Measurements from ENCODE around the gene ZNF213.

The ZNF213 gene

DNA sequence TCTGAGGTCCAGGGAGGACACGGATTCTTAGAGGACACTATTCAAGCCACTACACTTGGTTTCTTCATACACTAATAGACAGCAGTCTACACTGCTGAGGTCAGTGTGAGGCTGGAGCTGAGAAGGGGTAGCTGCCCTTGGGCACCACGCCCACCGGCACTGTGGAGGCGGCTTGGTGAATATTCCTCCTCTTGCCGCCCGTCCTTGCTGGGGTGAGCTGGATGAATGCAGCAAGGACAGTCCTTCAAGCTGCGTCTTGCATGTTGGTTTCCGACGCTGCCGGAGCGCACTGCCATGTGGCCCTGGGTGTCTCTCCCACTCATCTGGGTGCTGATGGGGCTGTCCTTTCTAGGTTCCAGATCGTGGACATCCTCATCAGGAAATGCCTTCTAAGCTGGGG lies 19.8 kb upstream of the ZNF213 start:
- H3K9me3 Mint-ChIP-seq: no peaks in the 10 kb centered on the region
- peaks cover 18% of the 10 kb centered on the region for H3K27me3 Mint-ChIP-seq
- no peak for DNase-seq (ENCODE audit: low spot score in 2 of 2)
- no peak overlapping the region for H3K4me3 Mint-ChIP-seq
- H3K36me3 Mint-ChIP-seq: peaks cover 4% of the 10 kb centered on the region
- H3K4me1 Mint-ChIP-seq: no peaks in the 10 kb centered on the region
- H3K27ac Mint-ChIP-seq: no peak overlapping the region
- ATAC-seq (ENCODE audit: low read depth): no peak

DNA sequence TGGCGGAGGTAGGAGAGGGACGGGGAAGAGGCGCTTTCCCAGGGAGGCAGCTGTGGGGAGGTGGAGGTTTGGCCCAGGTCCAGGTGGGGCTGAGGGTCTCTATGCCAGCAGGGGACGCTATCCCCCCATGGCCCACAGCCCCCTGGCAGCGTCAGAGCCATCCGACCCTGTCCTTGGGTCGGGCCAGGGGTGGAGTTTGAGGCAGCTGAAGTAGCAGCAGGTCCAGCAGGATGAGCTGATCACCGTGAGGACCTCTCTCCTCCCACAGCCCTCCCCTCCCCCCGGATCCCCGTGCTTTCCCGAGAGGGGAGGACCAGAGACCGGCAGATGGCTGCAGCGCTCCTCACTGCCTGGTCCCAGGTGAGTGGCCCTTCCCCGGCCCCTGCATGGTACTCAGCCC lies 19.3 kb upstream of the ZNF213 start:
- no peak overlapping the region for H3K4me3 Mint-ChIP-seq
- peaks cover 4% of the 10 kb centered on the region for H3K36me3 Mint-ChIP-seq
- ATAC-seq (ENCODE audit: low read depth) (no peak), DNase-seq (ENCODE audit: low spot score in 2 of 2) (no peak)
- H3K27me3 Mint-ChIP-seq: peaks cover 17% of the 10 kb centered on the region
- H3K4me1 Mint-ChIP-seq: no peaks in the 10 kb centered on the region
- no peaks in the 10 kb centered on the region for H3K9me3 Mint-ChIP-seq
- H3K27ac Mint-ChIP-seq: no peak overlapping the region

- Mint-ChIP-seq H3K36me3 (peaks cover 4% of the 10 kb centered on the region), H3K9me3 (no peaks in the 10 kb centered on the region), H3K27ac (no peak overlapping the region), H3K27me3 (peaks cover 7% of the 10 kb centered on the region), H3K4me1 (no peaks in the 10 kb centered on the region), H3K4me3 (no peak overlapping the region)
- ATAC-seq (ENCODE audit: low read depth): no peak
- no peak for DNase-seq (ENCODE audit: low spot score in 2 of 2)
These were observed 16.5 kb upstream of the ZNF213 start for GRCh38 chr16:3118204-3118790.

GRCh38 chr16:3118846-3119245 lies 16.0 kb upstream of the ZNF213 start:
- H3K4me1 Mint-ChIP-seq: peaks cover 4% of the 10 kb centered on the region
- H3K27me3 Mint-ChIP-seq: peaks cover 6% of the 10 kb centered on the region
- H3K4me3 Mint-ChIP-seq: no peak overlapping the region
- DNase-seq (ENCODE audit: low spot score in 2 of 2) (no peak), ATAC-seq (ENCODE audit: low read depth) (no peak)
- no peak overlapping the region for H3K27ac Mint-ChIP-seq
- peaks cover 4% of the 10 kb centered on the region for H3K36me3 Mint-ChIP-seq
- H3K9me3 Mint-ChIP-seq: no peaks in the 10 kb centered on the region

DNA sequence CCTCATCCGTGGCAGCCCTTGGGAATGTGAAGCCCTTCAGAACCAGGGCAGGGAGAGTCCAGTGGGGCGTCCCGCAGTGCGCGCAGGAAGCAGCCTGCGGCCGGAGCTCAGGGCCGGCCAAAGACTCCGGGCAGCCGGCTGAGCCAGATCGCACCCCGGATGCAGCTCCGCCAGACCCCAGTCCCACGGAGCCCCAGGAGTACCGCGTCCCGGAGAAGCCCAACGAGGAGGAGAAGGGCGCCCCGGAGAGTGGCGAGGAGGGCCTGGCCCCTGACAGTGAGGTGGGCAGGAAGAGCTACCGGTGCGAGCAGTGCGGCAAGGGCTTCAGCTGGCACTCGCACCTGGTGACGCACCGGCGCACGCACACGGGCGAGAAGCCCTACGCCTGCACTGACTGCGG lies 15.5 kb upstream of the ZNF213 start:
- H3K27me3 Mint-ChIP-seq: peaks cover 6% of the 10 kb centered on the region
- no peak overlapping the region for H3K27ac Mint-ChIP-seq
- peaks cover 4% of the 10 kb centered on the region for H3K36me3 Mint-ChIP-seq
- no peak overlapping the region for H3K4me3 Mint-ChIP-seq
- peaks cover 4% of the 10 kb centered on the region for H3K4me1 Mint-ChIP-seq
- DNase-seq (ENCODE audit: low spot score in 2 of 2) (no peak), ATAC-seq (ENCODE audit: low read depth) (no peak)
- H3K9me3 Mint-ChIP-seq: no peaks in the 10 kb centered on the region

DNA sequence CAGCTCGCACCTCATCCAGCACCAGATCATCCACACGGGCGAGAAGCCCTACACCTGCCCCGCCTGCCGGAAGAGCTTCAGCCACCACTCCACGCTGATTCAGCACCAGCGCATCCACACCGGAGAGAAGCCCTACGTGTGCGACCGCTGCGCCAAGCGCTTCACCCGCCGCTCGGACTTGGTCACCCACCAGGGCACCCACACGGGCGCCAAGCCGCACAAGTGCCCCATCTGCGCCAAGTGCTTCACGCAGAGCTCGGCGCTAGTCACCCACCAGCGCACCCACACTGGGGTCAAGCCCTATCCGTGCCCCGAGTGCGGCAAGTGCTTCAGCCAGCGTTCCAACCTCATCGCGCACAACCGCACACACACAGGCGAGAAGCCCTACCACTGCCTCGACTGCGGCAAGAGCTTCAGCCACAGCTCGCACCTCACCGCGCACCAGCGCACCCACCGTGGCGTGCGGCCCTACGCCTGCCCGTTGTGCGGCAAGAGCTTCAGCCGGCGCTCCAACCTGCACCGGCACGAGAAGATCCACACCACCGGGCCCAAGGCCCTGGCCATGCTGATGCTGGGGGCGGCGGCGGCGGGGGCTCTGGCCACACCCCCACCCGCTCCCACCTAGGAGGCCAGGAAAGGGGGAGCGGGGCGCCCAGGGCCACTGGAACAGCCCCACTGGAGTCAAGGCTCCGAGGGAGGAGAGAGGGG lies 15.0 kb upstream of the ZNF213 start:
- no peak for ATAC-seq (ENCODE audit: low read depth)
- H3K27ac Mint-ChIP-seq: no peak overlapping the region

GRCh38 chr16:3120435-3120834 lies 14.4 kb upstream of the ZNF213 start:
- DNase-seq (ENCODE audit: low spot score in 2 of 2) (no peak), ATAC-seq (ENCODE audit: low read depth) (no peak)
- Mint-ChIP-seq H3K27ac (no peak overlapping the region), H3K9me3 (no peaks in the 10 kb centered on the region), H3K4me1 (peaks cover 4% of the 10 kb centered on the region), H3K4me3 (no peak overlapping the region), H3K27me3 (no peaks in the 10 kb centered on the region), H3K36me3 (no peaks in the 10 kb centered on the region)

More for the DNA sequence above, 15.0 kb upstream of the ZNF213 start:
- Mint-ChIP-seq H3K36me3 (peaks cover 2% of the 10 kb centered on the region), H3K4me3 (no peak overlapping the region), H3K27me3 (peaks cover 4% of the 10 kb centered on the region), H3K9me3 (no peaks in the 10 kb centered on the region), H3K4me1 (peaks cover 4% of the 10 kb centered on the region)
- DNase-seq (ENCODE audit: low spot score in 2 of 2): no peak

DNA sequence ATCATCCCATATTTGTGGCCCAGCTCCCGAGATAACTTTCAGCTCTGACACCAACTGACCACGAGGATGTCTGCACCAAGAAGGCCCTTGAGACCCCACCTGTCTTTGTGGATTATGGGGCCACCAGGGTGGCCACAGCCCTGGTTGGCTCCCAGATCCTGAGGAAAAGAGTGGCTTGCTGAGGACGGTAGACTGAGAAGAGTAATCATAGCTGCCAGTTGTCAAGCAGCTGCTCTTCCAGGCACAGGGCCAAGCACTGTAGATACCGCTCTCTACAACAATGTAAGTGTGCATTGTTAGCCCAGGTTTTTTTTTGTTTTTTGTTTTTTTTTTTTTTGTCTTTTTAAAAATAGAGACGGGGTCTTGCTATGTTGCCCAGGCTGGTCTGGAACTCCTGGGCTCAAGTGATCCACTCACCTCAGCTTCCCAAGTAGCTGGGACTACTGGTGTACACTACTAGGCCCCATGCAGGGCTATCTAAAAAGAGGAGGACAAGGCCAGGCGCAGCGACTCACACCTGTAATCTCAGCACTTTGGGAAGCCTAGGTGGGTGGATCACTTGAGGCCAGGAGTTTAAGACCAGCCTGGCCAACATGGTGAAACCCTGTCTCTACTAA lies 12.9 kb upstream of the ZNF213 start:
- no peak for ATAC-seq (ENCODE audit: low read depth)
- H3K27ac Mint-ChIP-seq: no peak overlapping the region
- no peaks in the 10 kb centered on the region for H3K36me3 Mint-ChIP-seq
- H3K4me3 Mint-ChIP-seq: no peak overlapping the region
- no peak for DNase-seq (ENCODE audit: low spot score in 2 of 2)
- no peaks in the 10 kb centered on the region for H3K9me3 Mint-ChIP-seq
- H3K27me3 Mint-ChIP-seq: no peaks in the 10 kb centered on the region
- H3K4me1 Mint-ChIP-seq: peaks cover 4% of the 10 kb centered on the region

- H3K9me3 Mint-ChIP-seq: no peaks in the 10 kb centered on the region
- H3K27ac Mint-ChIP-seq: peak overlapping the region; percentile 19
- peaks cover 9% of the 10 kb centered on the region for H3K4me1 Mint-ChIP-seq
- DNase-seq (ENCODE audit: low spot score in 2 of 2) (no peak), ATAC-seq (ENCODE audit: low read depth) (no peak)
- H3K27me3 Mint-ChIP-seq: no peaks in the 10 kb centered on the region
- peak overlapping the region; percentile 98 for H3K4me3 Mint-ChIP-seq
- H3K36me3 Mint-ChIP-seq: no peaks in the 10 kb centered on the region
These were observed 11.8 kb upstream of the ZNF213 start for GRCh38 chr16:3122926-3123570.

- Mint-ChIP-seq H3K4me1 (peaks cover 17% of the 10 kb centered on the region), H3K36me3 (no peaks in the 10 kb centered on the region), H3K4me3 (peak overlapping the region; percentile 98), H3K27ac (peak overlapping the region; percentile 93), H3K9me3 (no peaks in the 10 kb centered on the region), H3K27me3 (no peaks in the 10 kb centered on the region)
- ATAC-seq (ENCODE audit: low read depth) (peak; percentile 89), DNase-seq (ENCODE audit: low spot score in 2 of 2) (peak; percentile 90 to 92)
These were observed 10.6 kb upstream of the ZNF213 start for GRCh38 chr16:3123986-3124886.

- peak overlapping the region; percentile 11 for H3K4me3 Mint-ChIP-seq
- DNase-seq (ENCODE audit: low spot score in 2 of 2) (no peak), ATAC-seq (ENCODE audit: low read depth) (no peak)
- H3K27me3 Mint-ChIP-seq: no peaks in the 10 kb centered on the region
- H3K4me1 Mint-ChIP-seq: peaks cover 23% of the 10 kb centered on the region
- no peak overlapping the region for H3K27ac Mint-ChIP-seq
- H3K9me3 Mint-ChIP-seq: no peaks in the 10 kb centered on the region
- peaks cover 4% of the 10 kb centered on the region for H3K36me3 Mint-ChIP-seq
These were observed 7.1 kb upstream of the ZNF213 start for GRCh38 chr16:3127745-3128144.

- peak overlapping the region; percentile 88 for H3K27ac Mint-ChIP-seq
- no peaks in the 10 kb centered on the region for H3K27me3 Mint-ChIP-seq
- ATAC-seq (ENCODE audit: low read depth): peak; percentile 77
- DNase-seq (ENCODE audit: low spot score in 2 of 2): peak; percentile 73 to 84
- peak overlapping the region; percentile 95 for H3K4me3 Mint-ChIP-seq
- peaks cover 28% of the 10 kb centered on the region for H3K4me1 Mint-ChIP-seq
- H3K9me3 Mint-ChIP-seq: no peaks in the 10 kb centered on the region
- H3K36me3 Mint-ChIP-seq: peaks cover 4% of the 10 kb centered on the region
These were observed 5.4 kb upstream of the ZNF213 start for GRCh38 chr16:3129137-3130131.
